Duodenal mucosa (tissue), 2 donors: ENCODE results near the gene MUC4.
A peak's percentile ranks its signal among the peaks of the same experiment; 100 is the strongest.
"Not testable (repeated sequence)": the region's sequence is repeated elsewhere in the genome, so short reads cannot be mapped to it uniquely, and the experiment has no call there.

ENCODE experiments used
- H3K27ac ChIP-seq: one replicate; pipeline ENCODE4 v1.7.0; 2013; ENCODE audit warnings: low read depth, low read length
- H3K27me3 ChIP-seq, 2 donors: one replicate each; pipeline ENCODE4 v1.7.0; 2013; ENCODE audit warnings: low read length in 2 of 2, control low read depth in 1 of 2; ENCODE audit not compliant: insufficient read depth in 2 of 2, control insufficient read depth in 1 of 2
- H3K36me3 ChIP-seq, 2 donors: one replicate each; pipeline ENCODE4 v1.7.0; 2013; ENCODE audit warnings: low read length in 2 of 2, control low read depth in 1 of 2; ENCODE audit not compliant: insufficient read depth in 2 of 2, control insufficient read depth in 1 of 2
- H3K4me1 ChIP-seq, 2 donors: one replicate each; pipeline ENCODE4 v1.7.0; 2013; ENCODE audit warnings: low read length in 2 of 2, control low read depth in 1 of 2; ENCODE audit not compliant: insufficient read depth in 2 of 2, control insufficient read depth in 1 of 2
- H3K4me3 ChIP-seq, 2 donors: one replicate each; pipeline ENCODE4 v1.7.0; 2013; ENCODE audit warnings: low read length in 2 of 2, low read depth in 1 of 2
- H3K9ac ChIP-seq, 2 donors: one replicate each; pipeline ENCODE4 v1.7.0; 2013; ENCODE audit warnings: low read length in 2 of 2, low read depth in 1 of 2
- H3K9me3 ChIP-seq, 2 donors: one replicate each; pipeline ENCODE4 v1.7.0; 2013; ENCODE audit warnings: low read length in 2 of 2, control low read depth in 1 of 2; ENCODE audit not compliant: control insufficient read depth in 1 of 2

Gene MUC4

DNA sequence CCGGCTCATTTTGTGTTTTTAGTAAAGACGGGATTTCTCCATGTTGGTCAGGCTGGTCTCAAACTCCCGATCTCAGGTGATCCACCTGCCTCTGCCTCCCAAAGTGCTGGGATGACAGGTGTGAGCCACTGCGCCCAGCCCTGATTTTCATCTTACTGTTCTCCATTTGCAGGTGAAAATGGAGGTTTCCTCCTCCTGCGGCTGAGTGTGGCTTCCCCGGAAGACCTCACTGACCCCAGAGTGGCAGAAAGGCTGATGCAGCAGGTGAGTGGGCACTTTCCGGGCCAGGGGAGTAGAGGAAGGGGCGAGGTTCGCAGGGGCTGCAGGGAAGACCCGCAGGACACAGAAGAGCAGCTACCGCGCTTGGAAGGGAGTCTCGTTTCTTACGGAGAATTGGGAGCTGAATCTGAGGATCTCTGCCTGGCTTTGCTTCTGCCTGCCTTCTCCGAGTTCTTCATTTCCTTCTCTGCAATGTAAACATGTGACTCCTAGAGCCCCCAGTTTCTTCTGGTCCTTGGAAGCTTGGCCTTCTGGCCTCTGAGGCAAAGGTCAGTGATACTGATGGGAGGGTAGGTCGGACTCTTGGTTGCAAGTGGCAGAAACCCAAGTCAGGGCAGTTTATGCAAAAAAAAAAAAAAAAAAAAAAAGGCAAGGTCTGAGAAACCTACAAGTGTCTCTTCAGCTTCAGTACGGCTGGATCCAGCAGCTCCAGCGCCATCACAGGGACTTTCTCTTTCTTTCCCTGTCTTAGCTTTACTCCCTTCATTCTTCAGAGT is 82.1 kb downstream of the MUC4 start:
- Histone ChIP-seq H3K4me1 (peaks cover 9 to 18% of the 10 kb centered on the region in 2 donors), H3K4me3 (no peak overlapping the region), H3K9me3 (no peaks in the 10 kb centered on the region), H3K27ac (no peak overlapping the region), H3K9ac (no peak overlapping the region), H3K27me3 (no peaks in the 10 kb centered on the region), H3K36me3 (peaks cover 6 to 27% of the 10 kb centered on the region in 2 donors)

DNA sequence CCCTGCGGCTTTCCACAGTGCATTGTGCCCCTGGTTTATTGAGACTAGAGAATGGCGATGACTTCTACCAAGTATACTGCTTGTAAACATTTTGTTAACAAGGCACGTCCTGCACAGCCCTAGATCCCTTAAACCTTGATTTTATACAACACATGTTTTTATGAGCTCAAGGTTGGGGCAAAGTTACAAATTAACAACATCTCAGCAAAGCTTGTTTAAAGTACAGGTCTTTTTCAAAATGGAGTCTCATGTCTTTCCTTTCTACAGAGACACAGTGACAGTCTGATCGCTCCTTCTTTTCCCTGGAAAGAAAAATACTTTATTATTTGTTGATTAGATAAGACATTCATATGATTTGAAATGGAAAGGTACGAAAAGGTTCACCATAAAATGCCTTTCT is 82.9 kb downstream of the MUC4 start:
- H3K27me3 ChIP-seq, H3K4me3 ChIP-seq, H3K27ac ChIP-seq, H3K9me3 ChIP-seq, H3K9ac ChIP-seq: not testable (repeated sequence)
- Histone ChIP-seq H3K4me1 (peaks cover 9 to 18% of the 10 kb centered on the region in 2 donors), H3K36me3 (peaks cover 6 to 27% of the 10 kb centered on the region in 2 donors)

DNA sequence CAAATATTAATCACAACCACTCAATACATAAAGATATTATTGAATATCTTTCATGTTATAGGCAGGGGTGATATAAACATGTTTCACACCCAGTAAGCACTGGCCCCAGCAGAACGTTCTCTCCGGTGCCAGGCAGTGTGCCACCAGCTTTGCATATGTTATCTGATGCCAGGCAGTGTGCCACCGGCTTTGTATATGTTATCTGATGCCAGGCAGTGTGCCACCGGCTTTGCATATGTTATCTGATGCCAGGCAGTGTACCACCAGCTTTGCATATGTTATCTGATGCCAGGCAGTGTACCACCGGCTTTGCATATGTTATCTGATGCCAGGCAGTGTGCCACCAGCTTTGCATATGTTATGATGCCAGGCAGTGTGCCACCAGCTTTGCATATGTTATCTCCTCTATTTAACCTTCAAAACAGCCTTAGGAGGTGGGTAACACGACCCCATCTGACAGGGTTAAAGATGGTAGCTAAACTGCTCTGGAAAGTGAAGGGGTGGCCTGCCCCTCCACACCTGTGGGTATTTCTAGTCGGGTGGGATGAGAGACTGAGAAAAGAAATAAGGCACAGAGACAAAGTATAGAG is 84.0 kb downstream of the MUC4 start:
- Histone ChIP-seq H3K27me3 (no peaks in the 10 kb centered on the region), H3K36me3 (peaks cover 6 to 20% of the 10 kb centered on the region in 2 donors), H3K4me3 (peak overlapping the region; percentile 18 to 38), H3K9me3 (no peaks in the 10 kb centered on the region), H3K4me1 (peaks cover 9 to 20% of the 10 kb centered on the region in 2 donors), H3K27ac (no peak overlapping the region), H3K9ac (no peak overlapping the region)

DNA sequence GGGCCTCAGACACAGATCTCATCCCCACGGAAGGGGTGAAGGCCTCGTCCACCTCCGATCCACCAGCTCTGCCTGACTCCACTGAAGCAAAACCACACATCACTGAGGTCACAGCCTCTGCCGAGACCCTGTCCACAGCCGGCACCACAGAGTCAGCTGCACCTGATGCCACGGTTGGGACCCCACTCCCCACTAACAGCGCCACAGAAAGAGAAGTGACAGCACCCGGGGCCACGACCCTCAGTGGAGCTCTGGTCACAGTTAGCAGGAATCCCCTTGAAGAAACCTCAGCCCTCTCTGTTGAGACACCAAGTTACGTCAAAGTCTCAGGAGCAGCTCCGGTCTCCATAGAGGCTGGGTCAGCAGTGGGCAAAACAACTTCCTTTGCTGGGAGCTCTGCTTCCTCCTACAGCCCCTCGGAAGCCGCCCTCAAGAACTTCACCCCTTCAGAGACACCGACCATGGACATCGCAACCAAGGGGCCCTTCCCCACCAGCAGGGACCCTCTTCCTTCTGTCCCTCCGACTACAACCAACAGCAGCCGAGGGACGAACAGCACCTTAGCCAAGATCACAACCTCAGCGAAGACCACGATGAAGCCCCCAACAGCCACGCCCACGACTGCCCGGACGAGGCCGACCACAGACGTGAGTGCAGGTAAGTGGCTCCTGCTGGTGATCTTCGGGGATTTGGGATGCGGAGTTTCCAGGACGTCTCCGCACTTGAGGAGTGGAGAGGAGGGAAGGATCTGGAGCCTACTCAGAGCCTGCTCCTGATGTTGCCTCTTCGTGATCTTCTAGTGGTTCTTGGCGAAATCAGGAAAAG is 85.6 kb downstream of the MUC4 start:
- H3K9me3 ChIP-seq, H3K4me3 ChIP-seq, H3K27me3 ChIP-seq, H3K27ac ChIP-seq, H3K9ac ChIP-seq: not testable (repeated sequence)
- peaks cover 9 to 24% of the 10 kb centered on the region in 2 donors for H3K4me1 ChIP-seq
- H3K36me3 ChIP-seq, result peaks cover 5 to 11% of the 10 kb centered on the region in 2 donors

DNA sequence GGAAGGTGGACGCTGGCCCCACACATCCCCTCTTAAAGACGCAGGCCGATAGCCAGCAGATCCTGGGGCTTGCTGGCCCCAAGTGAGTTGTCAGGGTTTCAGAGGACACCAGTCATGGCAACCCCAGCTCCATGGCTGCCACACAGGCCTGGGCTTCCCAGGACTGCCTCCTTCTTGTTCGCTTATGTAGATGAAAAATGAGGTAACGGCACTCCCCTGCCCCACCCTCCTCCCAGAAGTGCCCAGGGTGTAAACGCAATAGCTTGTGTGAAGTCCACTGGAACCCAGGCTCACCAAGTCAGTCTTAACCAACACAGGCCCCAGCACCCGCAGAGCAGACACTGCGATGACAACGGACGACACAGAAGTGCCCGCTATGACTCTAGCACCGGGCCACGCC is 87.4 kb downstream of the MUC4 start:
- not testable (repeated sequence) for H3K9me3 ChIP-seq, H3K27ac ChIP-seq, H3K4me3 ChIP-seq, H3K9ac ChIP-seq, H3K27me3 ChIP-seq, H3K36me3 ChIP-seq
- H3K4me1 ChIP-seq, result peaks cover 18 to 30% of the 10 kb centered on the region in 2 donors

DNA sequence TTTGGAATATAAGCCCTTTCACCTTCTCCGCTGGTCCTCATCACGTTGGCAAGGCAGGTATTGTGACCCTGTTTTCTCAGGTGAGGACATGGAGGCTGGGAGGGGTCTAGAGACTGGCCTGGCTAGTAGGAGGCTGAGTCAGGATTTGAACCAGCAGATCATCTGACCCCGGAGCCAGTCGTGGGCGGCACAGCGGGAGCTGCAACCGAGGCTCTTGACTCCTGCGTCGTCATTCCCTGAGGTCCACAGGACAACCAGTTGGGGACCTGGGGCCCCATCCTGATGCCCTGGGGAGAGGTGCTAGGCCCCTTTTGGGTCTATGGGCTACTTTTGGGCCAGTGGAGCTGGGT is 88.8 kb downstream of the MUC4 start:
- not testable (repeated sequence) for H3K9ac ChIP-seq, H3K9me3 ChIP-seq, H3K27ac ChIP-seq, H3K36me3 ChIP-seq, H3K27me3 ChIP-seq
- Histone ChIP-seq H3K4me3 (peak overlapping the region; percentile 3 to 56), H3K4me1 (peaks cover 18 to 28% of the 10 kb centered on the region in 2 donors)

DNA sequence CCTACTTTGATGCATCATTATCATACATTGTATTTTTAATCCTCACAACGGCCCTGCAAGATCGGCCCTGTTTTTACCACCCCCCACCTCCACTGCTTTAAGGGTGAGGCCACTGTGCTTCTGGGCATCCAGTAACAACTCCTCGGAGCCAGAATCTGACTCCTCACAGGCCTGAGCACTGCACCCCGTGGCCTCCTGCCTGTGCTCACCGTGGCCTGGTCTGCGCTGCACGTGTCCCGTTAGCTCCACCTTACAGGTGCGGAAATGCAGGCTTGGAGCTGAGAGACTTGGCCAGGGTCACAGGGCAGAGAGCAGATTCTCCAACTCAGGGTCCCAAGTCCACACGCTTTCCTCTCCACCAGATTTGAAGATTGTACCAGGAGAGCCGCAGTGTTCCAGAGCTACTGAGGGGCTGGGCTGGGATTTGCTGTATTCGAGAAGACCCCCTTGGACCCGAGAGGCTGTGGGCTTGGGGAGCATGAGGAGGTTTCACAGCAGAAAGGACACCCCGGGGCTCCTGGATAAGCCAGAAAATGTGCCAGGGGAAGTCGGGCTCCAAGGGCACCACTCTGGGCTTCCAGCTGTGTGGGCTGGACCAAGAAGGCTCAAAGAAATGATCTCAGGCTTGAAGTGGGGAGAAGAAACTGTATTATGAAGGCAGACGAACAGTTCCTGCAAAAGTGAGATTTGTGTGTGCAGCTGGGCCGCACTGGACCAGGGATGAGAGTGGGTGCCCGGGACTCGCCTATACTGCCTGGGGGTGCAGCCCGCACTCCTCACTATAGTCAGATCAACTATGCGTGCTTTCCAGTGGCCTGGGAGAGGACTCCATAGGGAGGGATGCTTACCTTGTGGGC is 89.4 kb downstream of the MUC4 start:
- Histone ChIP-seq H3K4me3 (peak overlapping the region; percentile 3 to 56), H3K4me1 (peaks cover 12 to 22% of the 10 kb centered on the region in 2 donors)
- not testable (repeated sequence) for H3K9me3 ChIP-seq, H3K27ac ChIP-seq, H3K9ac ChIP-seq, H3K27me3 ChIP-seq, H3K36me3 ChIP-seq

DNA sequence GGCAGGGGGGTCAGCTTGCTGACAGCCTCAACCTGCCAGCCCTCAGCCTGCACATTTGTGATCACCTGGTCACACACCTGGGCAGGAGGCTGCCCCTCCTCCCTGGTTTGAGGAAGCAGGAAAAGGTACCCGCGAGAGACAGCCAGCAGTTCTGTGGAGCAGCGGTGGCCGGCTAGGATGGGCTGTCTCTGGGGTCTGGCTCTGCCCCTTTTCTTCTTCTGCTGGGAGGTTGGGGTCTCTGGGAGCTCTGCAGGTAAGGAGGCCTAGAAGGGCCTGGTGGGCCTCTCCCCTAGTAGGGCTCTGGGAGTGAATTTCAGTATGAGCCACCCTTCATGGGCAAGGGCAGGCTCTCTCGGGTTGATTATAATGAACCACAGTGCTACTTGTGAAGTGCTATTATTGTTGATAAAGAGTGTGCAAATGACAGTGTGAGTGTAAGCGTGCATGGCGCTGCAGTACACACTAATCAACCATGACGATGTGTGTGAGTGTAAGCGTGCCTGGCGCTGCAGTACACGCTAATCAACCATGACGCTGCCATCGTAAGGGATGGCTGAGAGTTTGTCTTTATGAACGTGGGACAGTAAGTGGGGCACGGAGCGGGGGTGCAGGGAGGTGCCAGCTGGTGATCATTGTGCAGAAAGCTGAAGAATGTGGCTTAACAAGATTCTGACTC is 90.8 kb downstream of the MUC4 start, which contains the start of gene MUC20:
Gene MUC20, plus strand, starts transcription at position 148 of the 676 bp plus-strand sequence. Its CDS starts 30 bp downstream, at position 178.
- Histone ChIP-seq H3K4me3 (peak within 1 kb of the TSS; percentile 26 to 61), H3K4me1 (peaks cover 10 to 30% of the 10 kb centered on the region in 2 donors)

DNA sequence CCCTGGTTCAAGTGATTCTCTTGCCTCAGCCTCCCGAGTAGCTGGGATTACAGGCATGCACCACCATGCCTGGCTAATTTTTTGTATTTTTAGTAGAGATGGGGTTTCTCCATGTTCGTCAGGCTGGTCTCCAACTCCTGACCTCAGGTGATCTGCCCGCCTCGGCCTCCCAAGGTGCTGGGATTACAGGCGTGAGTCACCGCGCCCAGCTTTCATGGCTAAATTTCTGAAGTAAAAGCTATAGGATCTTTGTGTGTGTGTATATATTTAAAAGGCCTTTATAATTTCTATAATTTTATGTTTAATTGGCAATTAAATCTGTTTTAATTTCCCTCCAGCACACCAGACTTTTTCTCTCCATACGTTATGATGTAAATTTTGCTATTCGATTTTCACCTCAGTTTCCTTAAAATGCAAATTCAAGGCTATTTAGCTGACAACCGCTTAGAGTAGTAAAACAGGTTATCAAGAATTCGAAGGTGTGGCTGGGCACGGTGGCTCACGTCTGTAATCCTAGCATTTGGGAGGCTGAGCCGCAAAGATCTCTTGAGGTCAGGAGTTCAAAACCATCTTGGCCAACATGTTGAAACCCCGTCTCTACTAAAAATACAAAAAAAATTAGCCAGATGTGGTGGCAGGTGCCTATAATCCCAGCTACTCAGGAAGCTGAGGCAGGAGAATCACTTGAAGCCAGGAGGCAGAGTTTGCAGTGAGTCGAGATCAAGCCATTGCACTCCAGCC is 92.0 kb downstream of the MUC4 start:
- H3K36me3 ChIP-seq, H3K27ac ChIP-seq, H3K27me3 ChIP-seq, H3K4me3 ChIP-seq, H3K9ac ChIP-seq, H3K9me3 ChIP-seq: not testable (repeated sequence)
- H3K4me1 ChIP-seq, result peaks cover 10 to 30% of the 10 kb centered on the region in 2 donors

More for the DNA sequence above, 90.8 kb downstream of the MUC4 start, which contains the start of gene MUC20:
- not testable (repeated sequence) for H3K27me3 ChIP-seq, H3K36me3 ChIP-seq, H3K9me3 ChIP-seq
- H3K9ac ChIP-seq, result peak within 1 kb of the TSS; percentile 15 to 47
- peak within 1 kb of the TSS; percentile 41 for H3K27ac ChIP-seq
